GM18526 (cell line): ENCODE data around the gene ENO4.

ENCODE experiments used
- POLR2A ChIP-seq: IDR thresholded peaks from 3 replicates; pipeline ENCODE4 v1.6.1; 2011; ENCODE audit not compliant: insufficient read length; ENCODE audit errors: extremely low read depth

The ENO4 gene

GRCh38 chr10:116848032-116848943, 1.0 kb upstream of the ENO4 start:
- TF ChIP-seq POLR2A: no peak

- TF ChIP-seq POLR2A: no peak
These were observed 403 bp upstream of the ENO4 start for GRCh38 chr10:116848944-116849247.

GRCh38 chr10:116850058-116850611, 836 bp downstream of the ENO4 start:
- no peak for TF ChIP-seq POLR2A

- TF ChIP-seq POLR2A: no peak
These were observed 2.9 kb downstream of the ENO4 start for GRCh38 chr10:116852246-116852645.

- no peak for TF ChIP-seq POLR2A
These were observed 4.0 kb downstream of the ENO4 start for GRCh38 chr10:116853287-116853686.

- no peak for TF ChIP-seq POLR2A
These were observed 4.4 kb downstream of the ENO4 start for GRCh38 chr10:116853701-116854100.

- TF ChIP-seq POLR2A: no peak
These were observed 7.9 kb downstream of the ENO4 start for GRCh38 chr10:116857156-116857555.

- no peak for TF ChIP-seq POLR2A
These were observed 12.5 kb downstream of the ENO4 start for GRCh38 chr10:116861796-116862195.

GRCh38 chr10:116864436-116864835, 15.1 kb downstream of the ENO4 start:
- TF ChIP-seq POLR2A: no peak

- no peak for TF ChIP-seq POLR2A
These were observed 16.8 kb downstream of the ENO4 start for GRCh38 chr10:116866066-116866465.

GRCh38 chr10:116866987-116867595, 17.8 kb downstream of the ENO4 start:
- no peak for TF ChIP-seq POLR2A

GRCh38 chr10:116868198-116868676, 18.9 kb downstream of the ENO4 start:
- TF ChIP-seq POLR2A: no peak

- TF ChIP-seq POLR2A: no peak
These were observed 19.4 kb downstream of the ENO4 start for GRCh38 chr10:116868722-116869121.

- no peak for TF ChIP-seq POLR2A
These were observed 21.6 kb downstream of the ENO4 start for GRCh38 chr10:116870949-116871348.

GRCh38 chr10:116873134-116873533, 23.8 kb downstream of the ENO4 start:
- no peak for TF ChIP-seq POLR2A

GRCh38 chr10:116875897-116876296, 26.6 kb downstream of the ENO4 start:
- TF ChIP-seq POLR2A: no peak
